Esophagus squamous epithelium (tissue), 5 donors: ENCODE results near the gene TRMT10B. TPM values are rescaled to one million over a fixed set of nuclear protein-coding genes. Genes with fewer than 3 reads are reported as not detected.

Experiments used
- DNase-seq: peaks from one replicate; lab custom pipeline; 2025; lab: John Stamatoyannopoulos, UW
- H3K27ac ChIP-seq, 4 donors: fragments of 200-600 bp; sonication (generic); one replicate each; pipeline ENCODE4 v1.5.1; 2016 to 2019; ENCODE audit warnings: mild to moderate bottlenecking in 1 of 4
- H3K27me3 ChIP-seq, 4 donors: fragments of 200-600 bp; sonication (generic); 1 replicate in 3 of 4; 2 replicates in 1 of 4; pipeline versions ENCODE4 v1.5.1 to v1.6.0; 2017 to 2021; ENCODE audit warnings: antibody characterized with exemption in 1 of 4
- H3K36me3 ChIP-seq, 3 donors: fragments of 200-600 bp; sonication (generic); one replicate each; pipeline ENCODE4 v1.5.1; 2016 to 2019
- H3K4me1 ChIP-seq, 3 donors: fragments of 200-600 bp; sonication (generic); one replicate each; pipeline ENCODE4 v1.5.1; 2017 to 2019
- H3K4me3 ChIP-seq, 4 donors: fragments of 200-600 bp; sonication (generic); 1 replicate in 3 of 4; 2 replicates in 1 of 4; pipeline ENCODE4 v1.5.1; 2016 to 2019; ENCODE audit warnings: mild to moderate bottlenecking in 2 of 4, moderate library complexity in 1 of 4
- H3K9me3 ChIP-seq, 3 donors: fragments of 200-600 bp; sonication (generic); one replicate each; pipeline ENCODE4 v1.5.1; 2016 to 2019
- POLR2A ChIP-seq, 4 donors: fragments of 450-650 bp; IDR thresholded peaks; one replicate each; pipeline ENCODE4 v1.6.1; 2017; ENCODE audit warnings: antibody characterized with exemption in 4 of 4, mild to moderate bottlenecking in 4 of 4, moderate library complexity in 3 of 4
- WGBS, 2 donors: methylation state at CpG; one replicate each; pipeline ENCODE4 v1.1.5; 2018; 5-methylcytosine and 5-hydroxymethylcytosine counted together
- intact Hi-C: fragments of 100-400 bp; cut with DNase I; formaldehyde crosslinking; loops from one replicate; pipeline ENCODE4 v1.15.0; 2022
- total RNA-seq, 4 donors: library from RNA; depleted of rRNA; stranded (reverse); fragments of >200 nt; gene quantifications; one replicate each; pipeline ENCODE4 v1.1.0, GENCODE V29; 2016
- TF ChIP-seq, protein P1 (sequence below), 6 experiments: fragments of 450-650 bp in 4 of 6; fragments of 200-600 bp in 2 of 6; sonication (generic) in 2 of 6; IDR thresholded peaks; one replicate each; pipeline ENCODE4 v1.5.1; 2016 to 2019; ENCODE audit warnings: antibody characterized with exemption in 6 of 6, mild to moderate bottlenecking in 4 of 6, moderate library complexity in 4 of 6
- donor health status: DM: yes; HTN: yes; CAD: no.

The TRMT10B gene, protein sequence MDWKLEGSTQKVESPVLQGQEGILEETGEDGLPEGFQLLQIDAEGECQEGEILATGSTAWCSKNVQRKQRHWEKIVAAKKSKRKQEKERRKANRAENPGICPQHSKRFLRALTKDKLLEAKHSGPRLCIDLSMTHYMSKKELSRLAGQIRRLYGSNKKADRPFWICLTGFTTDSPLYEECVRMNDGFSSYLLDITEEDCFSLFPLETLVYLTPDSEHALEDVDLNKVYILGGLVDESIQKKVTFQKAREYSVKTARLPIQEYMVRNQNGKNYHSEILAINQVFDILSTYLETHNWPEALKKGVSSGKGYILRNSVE
- 1 to 10 TPM; 2.1 to 6.5 (median 3.0) TPM for total RNA-seq

DNA sequence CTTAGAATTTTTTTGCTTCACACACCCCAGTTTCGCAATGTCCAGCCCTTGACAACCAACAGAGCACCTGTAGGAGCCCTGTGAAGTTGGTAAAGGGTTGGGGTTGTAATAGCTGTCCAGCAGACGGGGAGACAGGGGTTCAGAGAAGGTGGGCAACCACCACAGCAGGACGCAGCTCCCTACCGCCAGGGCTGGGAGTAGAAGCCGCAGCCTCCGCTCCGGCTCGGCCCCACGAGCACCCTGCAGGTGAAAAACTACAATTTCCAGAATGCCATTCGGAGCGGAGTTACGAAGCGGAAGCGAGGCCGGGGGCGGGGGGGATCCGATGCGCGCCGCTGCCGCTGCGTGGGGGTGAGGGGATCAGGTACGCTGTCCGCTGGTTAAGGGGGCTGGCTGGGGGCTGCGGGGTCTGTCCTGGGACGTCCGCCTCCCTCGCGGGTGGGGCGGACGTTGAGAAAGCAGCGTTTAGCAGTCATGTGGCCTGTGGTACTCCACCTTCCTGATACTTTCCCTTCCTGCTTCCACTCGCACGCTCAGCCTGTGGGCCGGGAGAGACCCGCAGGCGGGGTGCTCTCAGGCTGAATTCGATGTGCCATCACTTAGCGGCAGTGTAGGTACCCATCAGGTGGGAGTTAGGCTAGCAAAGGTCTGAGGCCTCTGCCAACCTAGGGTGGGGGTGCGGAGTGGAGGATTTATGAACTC lies at the start of gene TRMT10B:
Gene TRMT10B (plus strand): TSS at position 317 of the 702 bp plus-strand sequence. CDS start 8,127 bp downstream, outside the sequence.
- WGBS, 2 donors, result 4 to 28% methylated on average over 3 to 24 of the region's 40 CpGs
- H3K4me3 ChIP-seq, result peak within 1 kb of the TSS; percentile 62 to 88 (median 84)
- no peaks in the 10 kb centered on the region for H3K27me3 ChIP-seq
- TF ChIP-seq, protein P1, sequence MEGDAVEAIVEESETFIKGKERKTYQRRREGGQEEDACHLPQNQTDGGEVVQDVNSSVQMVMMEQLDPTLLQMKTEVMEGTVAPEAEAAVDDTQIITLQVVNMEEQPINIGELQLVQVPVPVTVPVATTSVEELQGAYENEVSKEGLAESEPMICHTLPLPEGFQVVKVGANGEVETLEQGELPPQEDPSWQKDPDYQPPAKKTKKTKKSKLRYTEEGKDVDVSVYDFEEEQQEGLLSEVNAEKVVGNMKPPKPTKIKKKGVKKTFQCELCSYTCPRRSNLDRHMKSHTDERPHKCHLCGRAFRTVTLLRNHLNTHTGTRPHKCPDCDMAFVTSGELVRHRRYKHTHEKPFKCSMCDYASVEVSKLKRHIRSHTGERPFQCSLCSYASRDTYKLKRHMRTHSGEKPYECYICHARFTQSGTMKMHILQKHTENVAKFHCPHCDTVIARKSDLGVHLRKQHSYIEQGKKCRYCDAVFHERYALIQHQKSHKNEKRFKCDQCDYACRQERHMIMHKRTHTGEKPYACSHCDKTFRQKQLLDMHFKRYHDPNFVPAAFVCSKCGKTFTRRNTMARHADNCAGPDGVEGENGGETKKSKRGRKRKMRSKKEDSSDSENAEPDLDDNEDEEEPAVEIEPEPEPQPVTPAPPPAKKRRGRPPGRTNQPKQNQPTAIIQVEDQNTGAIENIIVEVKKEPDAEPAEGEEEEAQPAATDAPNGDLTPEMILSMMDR (IDR thresholded peaks at IDR 0.05), result peak in 2 of 6 experiments; percentile 10 to 36
- TF ChIP-seq POLR2A (IDR thresholded peaks at IDR 0.05), result peak in 1 of 4 donors; percentile 30
- H3K27ac ChIP-seq, result peak within 1 kb of the TSS; percentile 87 to 94 (median 91)
- H3K4me1 ChIP-seq, result peaks cover 4 to 22% (median 6%) of the 10 kb centered on the region in 3 donors
- DNase-seq, result no peak
- intact Hi-C loops, result no loop called here
- peaks cover 0 to 4% (median 0%) of the 10 kb centered on the region in 3 donors for H3K36me3 ChIP-seq
- H3K9me3 ChIP-seq, result no peaks in the 10 kb centered on the region

GRCh38 chr9:37705787-37706186 lies 47.8 kb upstream of the TRMT10B start:
- Histone ChIP-seq H3K27ac (no peak overlapping the region), H3K4me3 (no peak overlapping the region), H3K9me3 (no peaks in the 10 kb centered on the region), H3K36me3 (no peaks in the 10 kb centered on the region), H3K27me3 (peaks cover 0 to 18% (median 0%) of the 10 kb centered on the region in 4 donors), H3K4me1 (no peaks in the 10 kb centered on the region)
- 57 to 62% methylated on average over 3 of the region's 3 CpGs for WGBS, 2 donors
- intact Hi-C loops, result no loop called here
- no peak for TF ChIP-seq POLR2A (IDR thresholded peaks at IDR 0.05)
- TF ChIP-seq, protein P1 (IDR thresholded peaks at IDR 0.05), result no peak
- DNase-seq, result no peak

- H3K4me3 ChIP-seq, result no peak overlapping the region
- H3K27me3 ChIP-seq, result peaks cover 0 to 18% (median 0%) of the 10 kb centered on the region in 4 donors
- no peak for TF ChIP-seq POLR2A (IDR thresholded peaks at IDR 0.05)
- TF ChIP-seq, protein P1 (IDR thresholded peaks at IDR 0.05), result no peak
- no peak overlapping the region for H3K27ac ChIP-seq
- intact Hi-C loops, result no loop called here
- DNase-seq, result no peak
- H3K9me3 ChIP-seq, result no peaks in the 10 kb centered on the region
- H3K4me1 ChIP-seq, result no peaks in the 10 kb centered on the region
- 75 to 82% methylated on average over 3 of the region's 3 CpGs for WGBS, 2 donors
- no peaks in the 10 kb centered on the region for H3K36me3 ChIP-seq
Observed at GRCh38 chr9:37706290-37706689, 47.3 kb upstream of the TRMT10B start.

DNA sequence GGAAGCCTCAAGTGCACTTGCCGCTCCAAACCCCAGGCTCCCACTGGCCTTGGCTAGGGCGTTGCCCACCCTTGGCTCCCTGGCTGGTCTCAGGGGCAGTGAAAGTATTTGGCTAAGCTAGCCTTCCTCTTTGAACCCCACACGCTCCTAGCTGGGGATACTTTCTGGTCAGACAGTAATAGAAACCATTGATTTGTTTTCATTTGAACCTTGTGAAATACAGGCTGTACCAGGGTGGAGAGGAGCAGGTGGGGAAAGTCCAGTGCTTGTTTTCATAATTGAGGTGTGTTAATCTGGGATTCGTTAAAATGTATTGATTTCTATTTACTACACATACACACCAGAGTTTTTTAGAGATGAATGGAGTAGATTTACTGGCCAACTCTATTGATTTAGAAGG lies 45.9 kb upstream of the TRMT10B start:
- H3K27ac ChIP-seq, result no peak overlapping the region
- intact Hi-C loops, result no loop called here
- peaks cover 0 to 18% (median 0%) of the 10 kb centered on the region in 4 donors for H3K27me3 ChIP-seq
- H3K4me3 ChIP-seq, result no peak overlapping the region
- no peaks in the 10 kb centered on the region for H3K9me3 ChIP-seq
- TF ChIP-seq, protein P1 (IDR thresholded peaks at IDR 0.05), result no peak
- no peak for TF ChIP-seq POLR2A (IDR thresholded peaks at IDR 0.05)
- WGBS, 2 donors, result 79 to 80% methylated on average over 1 to 4 of the region's 4 CpGs
- no peaks in the 10 kb centered on the region for H3K4me1 ChIP-seq
- H3K36me3 ChIP-seq, result no peaks in the 10 kb centered on the region
- no peak for DNase-seq

DNA sequence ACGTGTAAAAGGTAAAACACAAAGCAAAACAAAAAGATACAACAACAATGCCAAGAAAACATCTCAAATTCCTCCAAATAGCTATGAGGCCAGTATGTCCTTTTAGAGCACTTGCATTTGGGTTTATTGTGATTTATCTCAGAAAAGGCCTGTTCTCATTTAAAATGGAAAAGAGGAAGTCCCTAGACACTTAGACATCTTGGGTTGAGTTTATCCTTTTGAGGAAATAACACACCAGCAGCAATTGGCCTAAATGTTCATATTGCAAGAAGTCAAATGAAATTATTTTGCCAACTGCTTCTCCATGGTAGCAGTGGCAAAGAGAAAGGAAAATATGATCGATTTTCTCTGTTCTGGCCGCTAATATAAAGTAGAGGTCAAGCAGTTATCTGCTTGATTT lies 43.6 kb upstream of the TRMT10B start:
- TF ChIP-seq POLR2A (IDR thresholded peaks at IDR 0.05), result no peak
- TF ChIP-seq, protein P1 (IDR thresholded peaks at IDR 0.05), result no peak
- Histone ChIP-seq H3K27me3 (peaks cover 0 to 18% (median 0%) of the 10 kb centered on the region in 4 donors), H3K9me3 (no peaks in the 10 kb centered on the region), H3K36me3 (no peaks in the 10 kb centered on the region), H3K27ac (no peak overlapping the region), H3K4me3 (no peak overlapping the region), H3K4me1 (no peaks in the 10 kb centered on the region)
- DNase-seq, result no peak
- WGBS, 2 donors, result 74 to 76% methylated on average over 3 of the region's 3 CpGs
- intact Hi-C loops, result loop anchor here (10.0 kb wide), 1 partner anchor 55 kb away; the partner anchor contains the start of gene FRMPD1
